NCI-H2196 treated with DMSO at 0.1 percent for 48 hours (cell line): ENCODE measurements around the gene RFPL2.
"Not testable (repeated sequence)": the region's sequence is repeated elsewhere in the genome, so short reads cannot be mapped to it uniquely, and the experiment has no call there.

Experiments
- DNase-seq: peaks from one replicate; lab custom pipeline; 2025; ENCODE audit not compliant: unreplicated experiment; lab: John Stamatoyannopoulos, UW

Gene RFPL2

GRCh38 chr22:32175115-32175514 is 29.8 kb downstream of the RFPL2 start:
- DNase-seq: no peak

- DNase-seq: no peak
Measured at GRCh38 chr22:32165681-32166080, 39.2 kb downstream of the RFPL2 start.

GRCh38 chr22:32164075-32164860 is 40.6 kb downstream of the RFPL2 start:
- DNase-seq: no peak

GRCh38 chr22:32160411-32160810 is 44.5 kb downstream of the RFPL2 start:
- not testable (repeated sequence) for DNase-seq

GRCh38 chr22:32158712-32159533 is 46.0 kb downstream of the RFPL2 start, which contains the start of gene C22orf42:
Gene C22orf42, minus strand, starts transcription at chr22:32159303. Its CDS starts 88 bp downstream, at chr22:32159215.
- DNase-seq: no peak

GRCh38 chr22:32157632-32158031 is 47.2 kb downstream of the RFPL2 start:
- DNase-seq: not testable (repeated sequence)

- not testable (repeated sequence) for DNase-seq
Measured at GRCh38 chr22:32154727-32155126, 50.1 kb downstream of the RFPL2 start.

GRCh38 chr22:32151641-32152040 is 53.2 kb downstream of the RFPL2 start:
- not testable (repeated sequence) for DNase-seq

GRCh38 chr22:32150647-32151046 is 54.2 kb downstream of the RFPL2 start:
- DNase-seq: not testable (repeated sequence)

- not testable (repeated sequence) for DNase-seq
Measured at GRCh38 chr22:32148372-32148771, 56.5 kb downstream of the RFPL2 start.

- not testable (repeated sequence) for DNase-seq
Measured at GRCh38 chr22:32147128-32147527, 57.7 kb downstream of the RFPL2 start.

GRCh38 chr22:32144496-32145274 is 60.2 kb downstream of the RFPL2 start:
- no peak for DNase-seq

- no peak for DNase-seq
Measured at GRCh38 chr22:32142600-32142999, 62.3 kb downstream of the RFPL2 start.

GRCh38 chr22:32140688-32141087 is 64.2 kb downstream of the RFPL2 start:
- not testable (repeated sequence) for DNase-seq
